Neural crest cell (in vitro differentiated cells): ENCODE measurements around the gene TCERG1L. TPM values are rescaled to one million over a fixed set of nuclear protein-coding genes. Genes with fewer than 3 reads are reported as not detected.

Source experiments
- DNase-seq: peaks from one replicate; pipeline ENCODE4 v3.0.0; 2021; ENCODE audit warnings: low read depth, mixed read lengths, low spot score
- H3K27ac Mint-ChIP-seq: one replicate; pipeline ENCODE4 v1.8.0; 2021; ENCODE audit warnings: mild to moderate bottlenecking, mixed read lengths; ENCODE audit not compliant: unreplicated experiment
- H3K27me3 Mint-ChIP-seq: 2 replicates; pipeline ENCODE4 v1.8.0; 2021; ENCODE audit warnings: low read depth, mild to moderate bottlenecking, mixed read lengths
- H3K36me3 Mint-ChIP-seq: 2 replicates; pipeline ENCODE4 v1.8.0; 2021; ENCODE audit warnings: low read depth, mild to moderate bottlenecking, mixed read lengths
- H3K4me1 Mint-ChIP-seq: 2 replicates; pipeline ENCODE4 v1.8.0; 2021; ENCODE audit warnings: mixed read lengths
- H3K4me3 Mint-ChIP-seq: one replicate; pipeline ENCODE4 v1.8.0; 2021; ENCODE audit warnings: mild to moderate bottlenecking, mixed read lengths
- H3K9me3 Mint-ChIP-seq: 2 replicates; pipeline ENCODE4 v1.8.0; 2021; ENCODE audit warnings: mixed read lengths
- total RNA-seq: library from RNA; stranded (reverse); gene quantifications from 2 replicates; pipeline ENCODE4 v1.2.1, GENCODE V29; 2021
- TF ChIP-seq, protein P1 (sequence below): fragments of 200-600 bp; sonication (generic); conservative IDR thresholded peaks from 2 replicates; pipeline ENCODE4 v1.5.0; 2021; ENCODE audit warnings: antibody characterized with exemption, mild to moderate bottlenecking

The TCERG1L gene
- total RNA-seq, 1 donor from 2014 or later, result 0.96 TPM

DNA sequence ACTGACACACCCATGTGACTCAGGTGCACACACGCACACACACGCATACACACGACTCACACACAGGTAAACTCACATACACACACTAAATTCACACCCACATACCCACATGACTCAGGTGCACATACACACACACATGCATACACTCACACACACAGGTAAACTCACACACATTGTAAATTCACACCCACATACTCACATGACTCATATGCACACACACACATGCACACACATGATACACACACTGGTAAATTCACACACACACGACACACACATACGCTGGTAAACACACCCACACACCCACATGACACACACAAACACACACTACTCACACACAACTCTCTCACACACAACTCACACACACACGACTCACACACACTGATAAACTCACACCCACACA is 63.6 kb downstream of the TCERG1L start:
- H3K36me3 Mint-ChIP-seq, result no peaks in the 10 kb centered on the region
- H3K9me3 Mint-ChIP-seq, result no peaks in the 10 kb centered on the region
- TF ChIP-seq, protein P1, sequence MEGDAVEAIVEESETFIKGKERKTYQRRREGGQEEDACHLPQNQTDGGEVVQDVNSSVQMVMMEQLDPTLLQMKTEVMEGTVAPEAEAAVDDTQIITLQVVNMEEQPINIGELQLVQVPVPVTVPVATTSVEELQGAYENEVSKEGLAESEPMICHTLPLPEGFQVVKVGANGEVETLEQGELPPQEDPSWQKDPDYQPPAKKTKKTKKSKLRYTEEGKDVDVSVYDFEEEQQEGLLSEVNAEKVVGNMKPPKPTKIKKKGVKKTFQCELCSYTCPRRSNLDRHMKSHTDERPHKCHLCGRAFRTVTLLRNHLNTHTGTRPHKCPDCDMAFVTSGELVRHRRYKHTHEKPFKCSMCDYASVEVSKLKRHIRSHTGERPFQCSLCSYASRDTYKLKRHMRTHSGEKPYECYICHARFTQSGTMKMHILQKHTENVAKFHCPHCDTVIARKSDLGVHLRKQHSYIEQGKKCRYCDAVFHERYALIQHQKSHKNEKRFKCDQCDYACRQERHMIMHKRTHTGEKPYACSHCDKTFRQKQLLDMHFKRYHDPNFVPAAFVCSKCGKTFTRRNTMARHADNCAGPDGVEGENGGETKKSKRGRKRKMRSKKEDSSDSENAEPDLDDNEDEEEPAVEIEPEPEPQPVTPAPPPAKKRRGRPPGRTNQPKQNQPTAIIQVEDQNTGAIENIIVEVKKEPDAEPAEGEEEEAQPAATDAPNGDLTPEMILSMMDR, result no peak
- H3K4me3 Mint-ChIP-seq, result no peak overlapping the region
- no peak for DNase-seq
- H3K27ac Mint-ChIP-seq, result no peak overlapping the region
- peaks cover 10% of the 10 kb centered on the region for H3K27me3 Mint-ChIP-seq
- H3K4me1 Mint-ChIP-seq, result peaks cover 14% of the 10 kb centered on the region

DNA sequence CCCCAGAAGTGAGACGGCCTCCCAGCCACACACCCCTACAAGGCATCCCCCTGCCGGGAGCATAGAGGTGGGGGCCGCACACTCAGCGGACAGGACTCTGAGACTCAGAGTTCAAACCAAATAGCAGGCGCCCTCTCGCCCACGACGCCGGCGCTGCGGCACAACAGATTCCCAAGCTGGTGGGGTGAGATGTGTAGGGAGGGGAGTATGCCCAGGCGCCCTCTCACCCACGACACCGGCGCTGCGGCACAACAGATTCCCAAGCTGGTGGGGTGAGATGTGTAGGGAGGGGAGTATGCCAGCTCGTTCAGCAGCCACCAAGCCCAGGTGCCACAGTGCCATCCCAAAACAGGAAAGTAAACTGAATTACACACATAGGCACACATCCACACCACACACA is 64.7 kb downstream of the TCERG1L start:
- Mint-ChIP-seq H3K27ac (no peak overlapping the region), H3K27me3 (peaks cover 14% of the 10 kb centered on the region), H3K4me1 (peaks cover 19% of the 10 kb centered on the region), H3K4me3 (no peak overlapping the region), H3K36me3 (no peaks in the 10 kb centered on the region), H3K9me3 (no peaks in the 10 kb centered on the region)
- TF ChIP-seq, protein P1, result no peak
- DNase-seq, result no peak

DNA sequence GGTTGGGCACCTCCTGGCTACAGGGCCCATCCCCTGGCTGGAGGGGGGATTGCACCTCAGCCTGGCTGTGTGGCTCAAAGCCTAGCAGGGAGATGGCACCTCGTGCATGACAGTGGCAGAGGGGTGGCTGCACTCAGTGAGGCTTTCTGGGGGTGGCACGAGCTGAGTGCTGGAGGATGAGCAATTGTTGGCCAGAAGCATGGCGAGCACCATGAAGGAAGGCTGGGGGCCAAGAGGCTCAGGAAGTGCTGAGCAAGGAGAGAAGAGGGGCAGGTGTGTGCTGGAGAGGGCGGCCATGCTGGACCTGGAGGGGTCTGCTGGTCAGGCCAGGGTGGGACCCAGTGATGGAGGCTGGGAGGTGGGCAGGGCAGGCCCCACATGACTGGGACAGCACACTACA is 65.4 kb downstream of the TCERG1L start:
- Mint-ChIP-seq H3K36me3 (no peaks in the 10 kb centered on the region), H3K4me1 (peaks cover 19% of the 10 kb centered on the region), H3K9me3 (no peaks in the 10 kb centered on the region), H3K27me3 (peaks cover 13% of the 10 kb centered on the region), H3K4me3 (no peak overlapping the region), H3K27ac (no peak overlapping the region)
- no peak for DNase-seq
- TF ChIP-seq, protein P1, result no peak

DNA sequence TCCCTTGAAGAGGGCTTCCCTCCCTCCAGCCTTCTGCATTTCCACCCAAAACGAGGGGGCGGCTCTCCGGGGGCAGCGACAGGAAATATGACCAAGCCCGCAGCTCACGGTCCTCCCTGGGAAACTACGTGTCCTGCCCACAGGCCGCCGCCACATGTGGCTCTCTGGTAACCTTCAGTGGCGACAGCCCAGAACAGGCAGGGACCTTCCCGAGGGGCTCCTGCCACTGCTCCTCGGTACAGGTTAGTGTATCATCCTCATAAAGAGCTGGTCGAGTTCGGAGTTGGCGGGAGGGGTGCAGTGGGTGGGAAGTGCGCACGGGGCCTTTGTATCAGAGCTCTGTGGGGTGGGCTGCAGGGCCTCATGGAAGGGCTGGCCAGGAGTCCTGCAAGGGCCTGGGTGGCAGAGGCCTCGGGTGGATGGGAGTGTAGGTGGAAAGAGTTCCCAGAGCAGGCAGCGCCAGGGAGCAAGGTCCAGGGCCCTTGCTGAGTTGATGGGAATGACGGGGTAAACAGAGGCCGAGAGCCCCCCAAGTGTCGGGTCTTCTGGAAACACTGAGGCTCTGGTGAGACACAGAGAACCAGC is 66.0 kb downstream of the TCERG1L start:
- TF ChIP-seq, protein P1, result no peak
- Mint-ChIP-seq H3K9me3 (no peaks in the 10 kb centered on the region), H3K4me3 (no peak overlapping the region), H3K27ac (no peak overlapping the region), H3K36me3 (no peaks in the 10 kb centered on the region), H3K4me1 (peaks cover 14% of the 10 kb centered on the region), H3K27me3 (peaks cover 18% of the 10 kb centered on the region)
- no peak for DNase-seq

DNA sequence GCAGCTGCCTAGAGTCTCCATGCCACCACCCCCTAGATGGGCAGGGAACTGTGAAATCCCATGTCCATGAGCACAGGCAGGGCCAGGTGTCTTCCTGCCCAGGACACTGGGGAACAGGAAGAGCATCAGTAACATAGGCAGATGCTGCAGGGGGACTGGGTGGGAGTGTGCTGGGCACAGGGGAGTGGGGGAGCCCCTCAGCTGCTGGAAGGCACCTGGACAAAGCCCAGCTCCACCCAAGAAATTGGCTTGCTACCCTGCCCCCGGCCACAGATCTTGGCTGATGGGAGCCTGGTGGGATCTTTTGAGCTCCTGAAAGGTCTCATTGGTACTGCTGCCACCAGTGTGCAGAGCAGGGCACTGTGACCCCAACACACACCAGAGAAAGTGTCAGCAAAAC is 66.7 kb downstream of the TCERG1L start:
- Mint-ChIP-seq H3K9me3 (no peaks in the 10 kb centered on the region), H3K27ac (no peak overlapping the region), H3K4me3 (no peak overlapping the region), H3K27me3 (peaks cover 13% of the 10 kb centered on the region), H3K36me3 (no peaks in the 10 kb centered on the region), H3K4me1 (peaks cover 8% of the 10 kb centered on the region)
- TF ChIP-seq, protein P1, result no peak
- DNase-seq, result no peak
